GM21447 (cell line): ENCODE results near the gene SNX6.
A peak's percentile ranks its signal among the peaks of the same experiment; 100 is the strongest.
"Not testable (repeated sequence)": the region's sequence is repeated elsewhere in the genome, so short reads cannot be mapped to it uniquely, and the experiment has no call there.

Source experiments
- ATAC-seq: cut with Tn5 transposase; IDR thresholded peaks from one replicate; pipeline ENCODE4 v1.9.1; 2021; ENCODE audit not compliant: unreplicated experiment

The SNX6 gene

DNA sequence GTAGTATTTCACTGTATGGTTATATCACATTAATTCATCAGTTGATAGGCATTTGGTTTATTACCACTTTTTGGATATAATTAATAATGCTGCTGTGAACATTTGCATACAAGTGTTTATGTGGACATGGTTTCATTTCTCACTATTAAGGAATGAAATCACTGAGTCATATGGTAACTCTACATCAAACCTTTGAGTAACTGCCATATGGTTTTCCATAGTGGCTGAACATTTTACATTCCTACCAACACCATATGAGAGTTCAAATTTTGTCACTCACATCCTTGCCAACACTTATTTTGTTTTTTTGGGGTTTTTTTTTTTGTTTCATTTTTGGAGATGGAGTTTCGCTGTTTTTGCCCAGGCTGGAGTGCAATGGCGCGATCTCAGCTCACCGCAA is 60.2 kb downstream of the SNX6 start:
- no peak for ATAC-seq

DNA sequence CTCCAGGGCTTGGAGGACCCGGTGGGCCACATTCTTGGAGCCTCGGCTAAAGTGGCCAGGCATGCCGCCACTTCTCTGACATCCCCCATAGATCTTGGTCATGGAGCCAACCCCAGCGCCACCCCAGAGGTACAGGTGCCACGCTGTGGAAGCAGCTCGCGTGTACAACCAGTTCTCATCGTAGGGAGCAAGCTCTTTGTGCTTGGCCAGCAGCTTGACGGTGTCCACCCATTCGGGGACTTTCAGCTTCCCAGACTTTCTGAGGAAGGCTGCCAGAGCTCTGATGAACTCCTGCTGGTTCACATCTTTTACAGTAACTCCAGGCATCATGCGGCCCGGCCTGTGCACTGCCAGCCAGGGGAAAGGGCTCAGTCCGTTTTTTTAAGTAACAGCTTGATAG is 61.1 kb downstream of the SNX6 start:
- no peak for ATAC-seq

DNA sequence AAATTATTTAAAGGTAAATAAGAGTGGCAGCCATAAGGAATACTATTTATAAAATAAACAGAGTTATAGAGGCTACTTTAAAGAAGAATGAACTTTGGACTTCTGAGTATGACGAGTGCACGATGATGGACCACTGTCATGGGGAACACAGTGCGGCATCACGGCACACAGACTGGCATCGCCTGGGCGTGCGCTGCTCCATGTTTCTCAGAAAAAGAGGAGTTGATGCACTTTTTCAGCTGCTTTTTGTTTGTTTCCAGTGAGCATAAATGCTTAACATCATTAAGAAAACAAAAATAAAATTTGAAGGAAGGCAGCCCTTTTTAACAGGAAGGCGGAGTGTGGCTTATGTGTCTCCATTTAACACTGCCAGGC is 67.2 kb downstream of the SNX6 start:
- ATAC-seq: no peak

DNA sequence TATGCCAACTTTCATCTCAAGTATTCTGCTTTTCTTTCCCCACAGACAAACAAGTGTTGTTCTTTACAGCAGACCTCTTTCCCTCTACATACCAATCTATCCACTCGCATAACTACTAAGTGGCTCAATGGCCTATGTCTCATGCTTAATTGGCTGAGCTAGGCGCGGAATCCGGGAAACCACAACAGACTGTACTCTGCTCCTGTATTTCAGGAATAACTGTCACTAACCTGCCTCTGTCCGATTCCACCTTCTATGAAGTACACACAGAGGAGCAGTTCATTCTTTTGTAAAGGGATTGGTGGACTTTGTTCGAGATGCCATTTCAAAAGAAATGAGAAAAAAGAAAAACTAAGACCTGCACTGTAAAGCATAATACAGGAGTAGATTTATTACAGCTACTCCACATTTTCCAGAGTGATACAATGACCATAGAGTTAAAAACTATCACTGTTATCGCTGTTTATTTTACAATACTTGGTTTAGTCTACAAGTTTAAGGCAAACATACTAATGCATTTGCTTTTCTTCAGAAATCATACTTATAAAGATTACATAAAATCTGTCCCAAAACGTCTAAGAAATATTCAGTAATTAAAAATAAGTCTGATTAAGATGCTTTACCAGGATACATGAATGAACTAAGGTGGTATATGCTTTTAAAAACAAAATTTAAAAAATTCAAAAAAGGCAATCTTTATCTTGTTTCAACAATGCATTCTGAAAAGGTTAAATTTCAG is 67.7 kb downstream of the SNX6 start:
- not testable (repeated sequence) for ATAC-seq

DNA sequence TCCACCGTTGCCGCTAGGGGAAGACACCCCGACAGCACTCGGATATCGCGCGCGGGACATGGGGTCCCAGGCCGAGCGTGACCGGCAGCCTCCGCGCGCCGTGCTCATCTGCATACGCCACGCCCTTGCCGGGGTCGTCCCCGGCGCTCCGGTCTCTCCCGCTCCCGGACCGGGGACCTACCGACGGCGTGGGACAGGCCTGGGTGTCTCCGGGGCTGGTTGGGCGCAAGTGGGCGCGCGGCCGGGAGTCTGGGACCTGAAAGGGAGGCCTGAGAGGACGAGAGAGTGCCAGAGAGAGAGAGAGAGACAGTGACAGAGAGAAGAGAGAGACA is 73.5 kb downstream of the SNX6 start:
- ATAC-seq: peak; percentile 54

DNA sequence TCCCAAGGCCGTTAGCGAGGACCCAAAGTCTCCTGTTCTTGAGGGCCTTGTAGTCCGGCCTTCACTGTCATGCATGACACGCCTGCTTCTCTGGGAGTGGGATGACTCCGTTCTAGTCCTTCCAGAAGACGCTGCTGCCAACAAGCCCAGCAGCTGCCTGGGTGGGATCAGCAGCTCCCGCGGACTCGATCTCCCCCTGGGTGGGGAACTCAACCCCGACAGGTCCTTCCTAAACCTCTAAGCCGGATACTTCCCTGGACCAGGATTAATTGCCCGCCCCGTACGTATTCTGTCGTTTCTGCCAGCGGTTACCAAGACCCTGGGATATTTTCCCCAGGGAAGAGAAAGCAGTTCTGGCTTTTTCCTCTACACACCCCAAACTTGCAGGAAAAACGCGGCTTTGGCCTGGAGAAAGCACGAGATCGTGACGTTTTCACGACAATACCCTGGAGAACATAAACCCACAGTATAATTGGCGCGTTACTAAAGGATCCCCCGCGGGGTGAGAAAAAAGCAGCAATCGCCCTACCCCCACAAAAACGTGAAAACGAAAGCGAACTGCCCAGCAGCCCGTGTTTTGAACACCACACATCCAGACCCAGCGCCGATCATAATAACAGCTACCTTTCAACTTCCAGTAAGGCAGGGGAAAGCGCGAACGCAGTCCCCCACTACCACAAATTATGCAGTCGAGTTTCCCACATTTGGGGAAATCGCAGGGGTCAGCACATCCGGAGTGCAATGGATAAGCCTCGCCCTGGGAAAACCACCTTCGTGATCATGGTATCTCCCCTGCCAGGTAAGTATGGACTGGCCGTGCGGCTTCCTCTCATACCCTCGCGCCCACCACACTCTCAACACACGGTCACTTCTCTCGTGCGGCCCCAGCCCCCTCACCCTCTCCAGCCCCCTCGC is 74.1 kb downstream of the SNX6 start:
- ATAC-seq: peak; percentile 72

DNA sequence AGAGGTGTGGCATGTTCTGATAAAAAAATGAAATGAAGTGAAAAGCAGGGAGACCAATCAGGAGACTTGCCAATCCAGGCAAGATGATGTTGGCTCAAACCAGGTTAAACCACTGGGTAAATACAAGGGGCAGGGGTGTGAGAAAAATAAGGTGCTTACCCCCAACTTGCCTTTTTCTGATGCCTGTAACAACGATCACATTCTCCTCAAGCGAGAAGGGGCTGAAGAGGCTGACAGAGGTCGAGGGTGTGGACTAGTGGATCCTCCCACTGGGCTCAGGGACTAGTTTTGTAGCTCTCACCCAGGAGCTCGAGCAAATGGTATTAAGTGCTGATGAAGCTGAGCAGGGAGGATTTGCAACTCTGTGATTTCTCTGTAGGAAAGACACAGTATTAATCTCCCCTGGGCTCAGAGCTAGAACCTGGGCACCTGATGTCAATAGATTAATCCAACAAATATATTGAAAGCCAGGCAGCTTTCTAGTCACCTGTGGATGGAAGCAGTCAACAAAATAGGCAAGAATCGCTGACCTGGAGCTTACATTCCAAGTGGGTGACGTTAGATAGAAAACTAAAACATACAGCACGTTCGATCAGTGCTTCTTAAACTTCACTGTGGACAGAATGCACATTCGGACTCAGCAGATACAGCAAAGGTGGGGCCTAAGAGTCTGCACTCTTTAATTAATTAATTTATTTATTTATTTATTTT is 75.3 kb downstream of the SNX6 start:
- no peak for ATAC-seq

DNA sequence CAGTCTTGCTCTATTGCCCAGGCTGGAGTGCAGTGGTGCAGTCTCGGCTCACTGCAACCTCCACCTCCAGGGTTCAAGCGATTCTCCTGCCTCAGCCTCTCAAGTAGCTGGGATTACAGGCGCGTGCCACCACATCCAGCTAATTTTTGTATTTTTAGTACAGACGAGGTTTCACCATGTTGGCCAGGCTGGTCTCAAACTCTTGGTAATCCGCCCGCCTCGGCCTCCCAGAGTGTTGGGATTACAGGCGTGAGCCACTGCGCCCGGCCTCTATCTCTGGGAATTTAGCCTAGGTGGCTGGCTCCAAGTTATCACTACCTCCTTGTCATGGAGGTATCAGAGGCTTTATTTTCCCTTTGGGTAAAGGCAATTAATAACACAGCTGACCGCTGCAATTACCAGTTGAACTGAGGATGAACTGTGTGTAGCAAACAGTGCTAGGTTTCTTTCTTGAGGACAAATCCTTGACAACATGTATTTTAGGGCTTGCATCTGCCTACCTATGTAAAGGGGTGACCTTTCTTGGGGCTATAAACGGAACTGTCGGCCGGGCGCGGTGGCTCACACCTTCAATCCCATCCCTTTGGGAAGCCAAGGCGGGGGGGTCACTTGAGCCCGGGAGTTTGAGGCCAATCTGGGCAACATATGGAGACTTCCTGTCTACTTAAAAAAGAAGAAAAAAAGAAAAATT is 80.5 kb downstream of the SNX6 start:
- not testable (repeated sequence) for ATAC-seq

DNA sequence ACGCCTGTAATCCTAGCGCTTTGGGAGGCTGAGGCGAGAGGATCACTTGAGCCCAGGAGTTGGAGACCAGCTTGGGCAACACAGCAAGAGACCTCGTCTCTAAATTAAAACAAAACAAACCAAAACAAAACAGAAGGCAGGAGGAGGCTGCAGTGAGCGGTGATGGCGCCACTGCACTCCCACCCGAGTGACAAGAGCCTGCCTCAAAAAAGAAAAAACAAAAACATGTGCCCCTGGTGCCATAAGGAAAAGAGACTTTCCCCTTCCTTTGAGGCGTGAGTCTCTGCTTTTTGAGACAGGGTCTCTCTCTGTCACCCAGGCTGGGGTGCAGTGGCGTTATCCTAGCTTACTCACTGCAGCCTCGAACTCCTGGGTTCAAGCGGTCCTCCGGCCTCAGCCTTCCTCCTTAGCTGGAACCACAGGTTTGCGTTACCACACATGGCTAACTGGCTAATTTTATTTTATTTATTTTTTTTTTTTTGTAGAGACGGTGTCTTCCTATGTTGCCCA is 81.4 kb downstream of the SNX6 start:
- no peak for ATAC-seq

DNA sequence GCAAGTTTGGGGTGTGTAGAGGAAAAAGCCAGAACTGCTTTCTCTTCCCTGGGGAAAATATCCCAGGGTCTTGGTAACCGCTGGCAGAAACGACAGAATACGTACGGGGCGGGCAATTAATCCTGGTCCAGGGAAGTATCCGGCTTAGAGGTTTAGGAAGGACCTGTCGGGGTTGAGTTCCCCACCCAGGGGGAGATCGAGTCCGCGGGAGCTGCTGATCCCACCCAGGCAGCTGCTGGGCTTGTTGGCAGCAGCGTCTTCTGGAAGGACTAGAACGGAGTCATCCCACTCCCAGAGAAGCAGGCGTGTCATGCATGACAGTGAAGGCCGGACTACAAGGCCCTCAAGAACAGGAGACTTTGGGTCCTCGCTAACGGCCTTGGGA is 82.8 kb downstream of the SNX6 start:
- peak; percentile 17 for ATAC-seq

DNA sequence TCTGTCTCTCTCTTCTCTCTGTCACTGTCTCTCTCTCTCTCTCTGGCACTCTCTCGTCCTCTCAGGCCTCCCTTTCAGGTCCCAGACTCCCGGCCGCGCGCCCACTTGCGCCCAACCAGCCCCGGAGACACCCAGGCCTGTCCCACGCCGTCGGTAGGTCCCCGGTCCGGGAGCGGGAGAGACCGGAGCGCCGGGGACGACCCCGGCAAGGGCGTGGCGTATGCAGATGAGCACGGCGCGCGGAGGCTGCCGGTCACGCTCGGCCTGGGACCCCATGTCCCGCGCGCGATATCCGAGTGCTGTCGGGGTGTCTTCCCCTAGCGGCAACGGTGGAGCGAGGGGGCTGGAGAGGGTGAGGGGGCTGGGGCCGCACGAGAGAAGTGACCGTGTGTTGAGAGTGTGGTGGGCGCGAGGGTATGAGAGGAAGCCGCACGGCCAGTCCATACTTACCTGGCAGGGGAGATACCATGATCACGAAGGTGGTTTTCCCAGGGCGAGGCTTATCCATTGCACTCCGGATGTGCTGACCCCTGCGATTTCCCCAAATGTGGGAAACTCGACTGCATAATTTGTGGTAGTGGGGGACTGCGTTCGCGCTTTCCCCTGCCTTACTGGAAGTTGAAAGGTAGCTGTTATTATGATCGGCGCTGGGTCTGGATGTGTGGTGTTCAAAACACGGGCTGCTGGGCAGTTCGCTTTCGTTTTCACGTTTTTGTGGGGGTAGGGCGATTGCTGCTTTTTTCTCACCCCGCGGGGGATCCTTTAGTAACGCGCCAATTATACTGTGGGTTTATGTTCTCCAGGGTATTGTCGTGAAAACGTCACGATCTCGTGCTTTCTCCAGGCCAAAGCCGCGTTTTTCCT is 83.4 kb downstream of the SNX6 start:
- ATAC-seq: peak; percentile 79

DNA sequence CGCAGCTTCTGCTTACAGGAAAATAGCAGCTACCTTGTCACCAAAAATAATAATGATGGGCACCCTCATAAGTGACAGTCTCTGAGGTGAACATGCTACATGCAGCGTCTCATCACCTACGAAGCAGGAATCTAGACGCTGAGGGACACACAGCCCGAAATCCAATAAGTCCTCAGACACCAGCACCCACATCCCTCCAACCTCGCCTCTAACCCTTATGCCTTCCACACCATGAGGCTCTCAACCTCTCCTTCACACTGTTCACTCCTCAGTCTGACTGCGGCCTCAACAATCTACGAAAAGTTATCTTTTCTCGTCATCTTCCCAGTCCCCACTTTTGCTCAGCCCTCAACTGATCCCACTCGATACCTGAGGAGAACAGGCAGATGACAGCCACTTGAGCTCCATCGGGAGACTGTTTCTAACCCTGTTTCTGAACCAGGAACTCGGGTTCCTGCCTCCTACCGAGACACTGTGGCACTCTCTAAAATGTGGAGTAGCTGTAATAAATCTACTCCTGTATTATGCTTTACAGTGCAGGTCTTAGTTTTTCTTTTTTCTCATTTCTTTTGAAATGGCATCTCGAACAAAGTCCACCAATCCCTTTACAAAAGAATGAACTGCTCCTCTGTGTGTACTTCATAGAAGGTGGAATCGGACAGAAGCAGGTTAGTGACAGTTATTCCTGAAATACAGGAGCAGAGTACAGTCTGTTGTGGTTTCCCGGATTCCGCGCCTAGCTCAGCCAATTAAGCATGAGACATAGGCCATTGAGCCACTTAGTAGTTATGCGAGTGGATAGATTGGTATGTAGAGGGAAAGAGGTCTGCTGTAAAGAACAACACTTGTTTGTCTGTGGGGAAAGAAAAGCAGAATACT is 89.5 kb downstream of the SNX6 start:
- ATAC-seq: not testable (repeated sequence)

DNA sequence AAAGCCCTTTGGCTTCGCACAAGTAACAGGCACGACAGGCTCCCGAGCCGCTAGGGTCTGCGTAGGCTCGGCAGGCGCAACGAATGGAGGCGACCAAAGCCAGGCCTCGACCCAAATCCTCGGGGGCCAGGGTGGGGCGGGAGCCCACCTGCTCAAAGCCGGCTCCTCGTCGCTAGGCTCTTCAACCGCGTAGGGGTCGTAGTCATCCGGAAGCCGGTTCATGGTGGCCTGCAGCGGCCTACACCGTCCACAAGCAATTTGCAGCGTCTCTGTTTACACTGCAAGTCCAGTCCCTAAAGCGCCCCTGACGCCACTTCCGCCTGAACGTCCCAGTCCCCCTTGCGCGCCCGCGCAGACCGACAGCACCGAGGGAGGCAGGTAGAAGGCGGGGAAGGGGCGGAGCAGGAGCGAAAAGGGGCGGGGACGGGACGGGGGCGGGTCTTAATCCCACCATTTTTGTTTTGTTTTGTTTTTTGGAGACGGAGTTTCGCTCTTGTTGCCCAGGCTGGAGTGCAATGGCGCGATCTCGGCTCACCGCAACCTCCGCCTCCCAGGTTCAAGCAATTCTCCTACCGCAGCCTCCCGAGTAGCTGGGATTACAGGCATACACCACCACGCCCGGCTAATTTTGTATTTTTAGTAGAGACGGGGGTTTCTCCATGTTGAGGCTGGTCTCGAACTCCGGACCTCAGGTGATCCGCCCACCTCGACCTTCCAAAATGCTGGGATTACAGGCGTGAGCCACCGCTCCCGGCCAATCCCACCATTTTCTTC is 90.4 kb downstream of the SNX6 start, which contains the start of gene EAPP:
EAPP (minus strand) TSS at position 295 of the 774 bp plus-strand sequence; CDS start at position 222, 73 bp downstream.
- ATAC-seq: peak; percentile 100

DNA sequence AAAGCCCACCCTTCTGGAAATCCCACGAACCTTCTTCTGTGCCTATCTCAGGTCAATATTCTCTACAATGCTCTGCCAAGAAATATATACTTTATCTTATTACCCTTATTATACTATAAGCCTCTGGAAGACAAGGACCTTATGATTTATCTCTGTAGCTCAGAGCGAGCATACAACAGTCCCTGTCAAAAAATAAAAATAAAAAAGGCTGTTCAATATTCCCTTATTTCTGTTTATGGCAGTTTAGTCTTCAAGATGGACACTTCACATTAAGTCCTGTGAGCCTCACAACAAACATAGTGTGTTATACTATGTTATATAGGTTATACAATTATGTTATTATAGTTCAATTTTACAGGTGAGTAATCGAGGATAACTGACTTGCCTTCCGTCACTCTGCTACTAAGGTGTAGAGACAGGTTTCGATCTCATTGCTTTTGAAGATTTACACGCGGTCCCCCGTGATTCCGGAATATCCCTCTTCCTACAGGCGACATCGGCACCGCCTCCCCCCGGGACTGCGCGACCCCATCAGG is 91.0 kb downstream of the SNX6 start:
- peak; percentile 11 for ATAC-seq

DNA sequence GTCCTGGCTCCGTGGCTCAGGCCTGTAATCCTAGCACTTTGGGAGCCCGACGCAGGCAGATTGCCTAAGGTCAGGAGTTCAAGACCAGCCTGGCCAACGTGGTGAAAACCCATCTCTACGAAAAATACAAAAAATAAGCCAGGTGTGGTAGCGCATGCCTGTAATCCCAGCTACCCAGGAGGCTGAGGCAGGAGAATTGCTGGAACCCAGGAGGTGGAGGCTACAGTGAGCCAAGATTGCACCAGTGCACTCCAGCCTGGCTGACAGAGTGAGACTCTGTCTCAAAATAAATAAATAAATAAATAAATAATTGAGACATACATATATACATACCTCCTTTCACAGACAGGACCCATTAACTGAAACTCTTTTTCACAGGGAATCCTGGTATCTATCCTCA is 91.9 kb downstream of the SNX6 start:
- not testable (repeated sequence) for ATAC-seq

DNA sequence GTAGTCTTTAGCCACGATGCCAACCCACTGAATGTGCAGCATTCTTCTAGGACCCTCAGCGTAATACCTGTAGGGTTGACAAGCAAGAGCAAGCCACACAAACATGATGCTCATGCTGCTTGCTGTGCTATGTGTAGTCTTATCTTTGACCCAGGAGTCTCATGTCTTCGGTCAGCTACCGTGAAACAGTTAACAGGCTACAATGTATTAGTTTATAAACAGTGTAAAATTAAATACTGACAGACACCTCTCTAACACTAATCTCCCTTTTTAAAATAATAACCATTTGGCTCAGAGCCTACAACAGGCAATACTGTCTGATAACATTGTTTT is 92.3 kb downstream of the SNX6 start:
- no peak for ATAC-seq

DNA sequence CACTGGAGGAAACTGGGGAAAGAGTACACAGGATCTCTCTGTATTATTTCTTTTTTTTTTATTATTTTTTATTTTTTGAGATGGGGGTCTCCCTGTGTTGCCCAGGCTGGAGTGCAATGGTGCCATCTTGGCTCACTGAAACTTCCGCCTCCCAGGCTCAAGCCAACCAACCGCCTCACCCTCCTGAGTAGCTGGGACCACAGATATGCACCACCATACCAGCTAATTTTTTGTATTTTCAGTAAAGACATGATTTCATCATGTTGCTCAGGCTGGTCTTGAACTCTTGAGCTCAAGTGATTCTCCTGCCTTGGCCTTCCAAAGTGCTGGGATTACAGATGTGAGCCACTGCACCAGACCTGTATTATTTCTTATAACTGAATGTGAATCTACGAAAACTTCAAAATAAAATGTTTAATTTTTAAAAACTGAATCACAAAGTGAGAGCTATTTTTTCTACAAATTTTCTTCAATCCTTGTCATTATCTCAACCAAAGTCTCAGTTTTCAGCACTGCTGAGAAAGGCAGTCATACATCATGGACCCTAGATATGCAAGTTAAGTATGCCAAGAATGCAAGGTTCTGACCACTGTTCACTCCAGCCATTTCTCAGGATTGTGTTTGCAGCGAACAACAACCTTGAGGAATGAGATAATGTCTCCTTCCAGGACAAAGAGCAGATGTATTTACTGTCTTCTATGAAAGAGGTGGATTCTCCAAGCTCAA is 92.8 kb downstream of the SNX6 start:
- no peak for ATAC-seq
